Muscle of arm (tissue), 12 donors: ENCODE data around the gene RAB31. TPM values are rescaled to one million over a fixed set of nuclear protein-coding genes. Genes with fewer than 3 reads are reported as not detected.

ENCODE experiments used
- DNase-seq: peaks from one replicate; pipeline ENCODE4 v3.0.0-alpha.2; 2013
- polyA plus RNA-seq, 12 donors: library from polyadenylated mRNA; unstranded; fragments of 120-200 nt; gene quantifications; one replicate each; pipeline ENCODE4 v1.2.1, GENCODE V29; 2013; ENCODE audit not compliant: insufficient read length in 12 of 12

The RAB31 gene
- polyA plus RNA-seq, 12 donors: 20.2 to 50.8 (median 32.8) TPM; not detected in 1

DNA sequence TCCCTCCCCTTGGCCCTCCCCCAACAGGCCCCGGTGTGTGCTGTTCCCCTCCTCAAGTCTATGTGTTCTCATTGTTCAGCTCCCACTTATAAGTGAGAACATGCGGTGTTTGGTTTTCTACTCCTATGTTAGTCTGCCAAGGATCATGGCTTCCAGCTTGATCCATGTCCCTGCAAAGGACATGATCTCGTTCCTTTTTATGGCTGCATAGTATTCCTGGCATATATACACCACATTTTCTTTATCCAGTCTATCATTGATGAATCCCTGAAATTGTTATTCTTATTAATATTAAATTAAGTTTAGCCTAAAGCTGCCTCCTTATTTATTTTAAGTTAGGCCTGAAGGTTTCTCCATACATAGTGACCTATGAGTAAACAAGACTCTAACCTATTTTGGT, 18.8 kb upstream of the RAB31 start:
- DNase-seq: no peak

DNA sequence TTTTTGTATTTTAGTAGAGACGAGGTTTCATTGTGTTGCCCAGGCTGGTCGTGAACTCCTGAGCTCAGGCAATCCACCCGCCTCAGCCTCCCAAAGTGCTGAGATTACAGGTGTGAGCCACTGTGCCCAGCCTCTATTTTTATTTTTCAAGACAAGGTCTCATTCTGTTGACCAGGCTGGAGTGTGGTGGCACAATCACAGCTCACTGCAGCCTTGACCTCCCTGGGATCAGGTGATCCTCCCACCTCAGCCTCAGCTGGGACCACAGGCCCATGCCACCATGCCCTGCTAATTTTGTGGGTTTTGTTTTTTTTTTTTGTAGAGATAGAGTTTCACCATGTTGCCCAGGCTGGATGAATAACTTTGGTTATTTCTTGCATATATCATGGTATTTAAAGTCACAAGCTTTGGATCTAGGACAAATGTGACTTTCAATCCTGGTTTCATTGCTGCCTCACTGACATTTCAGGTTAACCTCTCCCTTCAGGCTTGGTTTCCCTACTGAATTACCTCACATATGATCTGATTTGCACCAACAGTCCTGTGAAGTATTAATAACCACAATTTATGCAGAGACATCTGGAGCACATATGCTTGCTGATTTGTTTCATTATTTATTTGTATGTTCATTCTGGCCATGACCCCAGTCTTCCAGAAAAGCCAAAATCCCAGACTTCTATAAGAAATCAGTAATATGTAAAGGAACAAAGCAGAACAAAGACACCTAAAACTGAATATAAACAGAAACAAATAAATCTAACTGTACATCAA, 17.5 kb upstream of the RAB31 start:
- peak; percentile 67 for DNase-seq

DNA sequence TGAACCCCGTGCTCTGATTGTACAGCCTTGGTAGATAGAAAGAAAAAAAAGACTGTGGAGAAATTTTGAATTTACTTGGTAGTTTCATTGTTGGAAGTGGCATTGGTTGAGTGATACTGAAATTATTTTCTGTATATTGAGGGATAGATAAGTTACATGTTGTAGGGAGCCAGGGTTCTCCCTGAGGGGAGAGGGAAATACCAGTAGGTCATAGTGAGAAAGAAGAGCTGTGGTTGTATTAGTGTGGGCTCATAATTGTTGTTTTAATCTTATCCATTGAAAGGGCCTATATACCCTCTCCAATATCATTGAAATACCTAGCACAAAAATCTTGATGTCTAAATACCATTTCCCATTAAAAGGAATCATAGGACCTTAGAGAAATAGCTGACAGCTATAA, 16.9 kb upstream of the RAB31 start:
- DNase-seq: no peak

DNA sequence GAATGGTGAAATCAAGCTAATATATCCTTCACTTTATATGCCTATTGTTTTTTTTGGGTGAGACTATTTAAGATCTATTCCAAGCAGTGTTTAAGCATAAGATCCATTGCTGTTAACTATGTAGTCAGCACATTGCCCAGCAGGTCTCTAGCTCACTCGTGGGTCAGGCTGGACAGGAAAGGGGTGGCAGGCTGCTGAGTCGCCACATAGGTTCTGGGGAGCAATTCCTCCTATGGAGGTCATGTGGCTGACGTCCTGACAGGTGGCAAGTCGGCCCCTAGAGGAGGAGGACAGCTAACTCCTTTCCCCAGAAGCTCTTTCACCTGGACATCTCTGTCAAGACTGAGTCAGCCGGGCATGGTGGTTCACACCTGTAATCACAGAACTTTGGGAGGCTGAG, 13.9 kb upstream of the RAB31 start:
- DNase-seq: no peak

DNA sequence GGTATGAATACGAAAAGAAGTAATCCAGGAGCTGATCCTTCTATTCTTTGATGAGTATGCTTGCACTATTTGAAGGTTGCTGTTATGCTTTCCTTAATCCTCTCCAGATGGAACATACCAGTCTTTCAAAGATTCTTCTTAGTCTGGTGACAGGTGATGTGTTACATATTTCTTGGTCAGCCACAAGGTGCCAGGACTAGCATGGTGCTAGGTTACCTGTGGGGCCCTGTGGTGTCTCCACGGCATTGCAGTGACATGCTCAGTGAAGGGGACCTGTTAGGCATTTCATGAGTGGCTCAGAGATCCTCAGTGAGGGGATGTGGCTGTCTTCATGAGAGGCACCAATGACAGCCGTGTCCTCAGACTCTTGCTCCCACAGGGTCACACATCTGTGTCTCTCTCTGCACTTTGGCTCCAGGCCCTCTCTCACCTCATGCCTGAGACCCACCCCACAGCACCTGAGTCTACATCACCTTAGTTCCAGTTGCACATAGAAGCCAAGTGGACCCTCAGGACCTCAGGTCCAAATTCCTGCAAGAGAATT, 13.1 kb upstream of the RAB31 start:
- no peak for DNase-seq

DNA sequence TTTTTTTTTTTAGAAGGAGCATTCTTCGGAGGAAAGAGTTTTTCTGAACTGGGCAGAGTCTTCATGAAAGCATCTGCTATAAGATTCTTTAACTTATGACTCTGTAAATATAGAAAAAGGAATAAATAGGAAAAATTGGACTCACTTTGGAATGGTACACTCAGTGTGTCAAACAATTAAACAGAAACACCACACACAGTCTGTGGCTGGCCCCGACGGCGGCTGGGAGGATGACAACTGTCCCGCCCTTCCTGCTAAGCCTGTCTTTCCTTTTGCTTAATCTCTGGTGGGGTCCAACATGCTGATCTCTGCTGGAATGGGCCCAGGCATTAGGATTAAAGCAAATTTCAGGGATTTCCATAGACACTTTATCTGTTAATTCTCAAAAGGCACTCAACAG, 12.5 kb upstream of the RAB31 start:
- no peak for DNase-seq

DNA sequence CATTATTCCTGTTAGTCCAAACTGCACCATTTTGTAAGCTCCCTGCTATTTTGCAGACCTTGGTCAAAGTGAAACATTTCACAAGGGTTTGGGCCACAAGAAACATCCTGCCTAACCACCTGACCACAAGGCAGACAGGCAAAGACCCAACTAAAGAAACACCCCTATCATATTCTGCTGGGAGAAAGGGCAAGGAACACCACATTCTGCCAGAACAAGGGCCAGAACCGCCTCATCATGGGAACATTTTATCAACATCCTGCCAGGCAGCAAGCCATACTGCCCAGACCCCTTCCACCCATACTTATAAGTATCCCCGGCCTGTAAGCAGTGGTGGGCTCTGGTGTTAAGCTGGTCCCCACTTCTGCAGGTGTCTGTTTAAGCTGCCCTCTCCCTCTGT, 12.0 kb upstream of the RAB31 start:
- DNase-seq: no peak

DNA sequence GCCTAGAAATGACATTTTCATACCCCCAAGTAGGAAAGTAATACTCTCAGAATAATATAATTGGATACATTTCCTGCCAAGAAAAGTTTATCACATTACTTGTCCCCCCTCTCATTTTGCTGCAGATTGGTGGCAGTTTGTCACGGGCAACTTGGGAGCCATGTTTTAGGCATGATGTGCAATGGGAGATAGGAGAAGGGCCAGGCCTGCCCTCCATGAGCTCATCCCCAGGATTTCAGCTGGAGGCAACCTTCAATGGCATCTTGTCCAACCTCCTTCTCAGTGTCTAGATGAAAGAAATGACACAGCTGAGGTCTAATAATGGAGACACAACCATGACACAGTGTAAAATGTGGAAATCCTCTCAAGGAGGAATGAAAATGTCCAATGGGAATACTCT, 11.4 kb upstream of the RAB31 start:
- DNase-seq: no peak

DNA sequence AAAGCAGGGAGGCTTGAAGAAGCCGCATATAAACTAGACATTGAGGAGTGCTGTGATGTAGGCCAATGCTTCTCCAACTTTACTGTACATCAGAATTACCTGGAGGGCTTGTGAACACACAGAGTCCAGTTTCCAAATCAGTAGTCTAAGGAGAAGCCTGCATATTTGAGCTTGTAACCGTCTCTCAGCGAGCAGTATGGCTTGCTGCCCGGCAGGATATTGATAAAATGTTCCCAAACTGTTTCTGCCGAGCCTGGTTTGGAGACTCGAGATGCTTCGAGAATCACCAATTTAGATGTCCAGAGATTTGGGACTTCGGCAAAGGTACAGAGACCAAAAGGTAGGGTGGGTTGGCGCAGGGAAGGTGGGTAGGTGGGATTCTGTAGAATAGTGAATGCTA, 11.0 kb upstream of the RAB31 start:
- no peak for DNase-seq

DNA sequence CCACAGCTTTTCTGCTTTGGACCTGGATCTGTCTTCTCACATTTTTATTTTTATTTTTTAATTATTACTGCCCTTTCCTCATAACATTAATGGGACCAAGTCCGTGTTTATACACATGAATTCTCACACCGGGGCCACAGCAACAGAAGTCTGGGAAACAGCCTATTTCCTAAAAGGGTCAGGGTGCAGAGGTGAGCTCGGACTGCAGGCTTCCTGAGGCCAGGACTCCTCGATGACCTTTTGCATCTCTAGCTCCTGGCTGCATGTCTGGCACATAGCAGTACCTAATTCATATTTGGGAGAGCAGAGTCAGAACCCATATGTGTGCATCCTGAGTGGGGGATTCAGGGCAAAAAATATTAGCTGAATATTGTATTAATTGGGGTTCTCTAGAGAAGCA, 9.6 kb upstream of the RAB31 start:
- no peak for DNase-seq

DNA sequence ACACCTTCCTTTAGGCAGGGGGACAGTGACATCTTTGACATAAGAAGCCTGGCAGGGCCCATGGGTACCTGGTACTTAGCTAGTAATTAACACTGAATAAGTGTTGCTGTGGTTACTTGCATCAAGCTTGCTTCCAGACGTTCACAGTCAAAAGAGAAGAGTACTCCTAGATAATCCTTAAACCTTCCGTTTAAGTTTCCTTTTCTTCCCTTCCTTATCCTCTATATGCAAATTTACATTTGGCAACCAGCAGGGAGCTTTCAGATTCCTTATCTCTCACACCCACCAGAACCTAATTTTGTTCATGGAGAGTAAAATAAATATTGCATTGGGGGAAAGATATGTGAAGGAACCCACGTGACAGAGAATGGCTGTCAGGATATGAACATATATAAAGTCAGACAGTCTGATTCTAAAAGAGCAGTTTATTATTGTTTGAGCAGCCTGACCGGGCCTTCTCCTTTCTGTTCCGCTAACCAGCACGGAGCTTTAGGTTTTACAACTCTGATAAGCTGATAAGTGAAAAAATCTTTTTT, 7.8 kb upstream of the RAB31 start:
- DNase-seq: no peak

DNA sequence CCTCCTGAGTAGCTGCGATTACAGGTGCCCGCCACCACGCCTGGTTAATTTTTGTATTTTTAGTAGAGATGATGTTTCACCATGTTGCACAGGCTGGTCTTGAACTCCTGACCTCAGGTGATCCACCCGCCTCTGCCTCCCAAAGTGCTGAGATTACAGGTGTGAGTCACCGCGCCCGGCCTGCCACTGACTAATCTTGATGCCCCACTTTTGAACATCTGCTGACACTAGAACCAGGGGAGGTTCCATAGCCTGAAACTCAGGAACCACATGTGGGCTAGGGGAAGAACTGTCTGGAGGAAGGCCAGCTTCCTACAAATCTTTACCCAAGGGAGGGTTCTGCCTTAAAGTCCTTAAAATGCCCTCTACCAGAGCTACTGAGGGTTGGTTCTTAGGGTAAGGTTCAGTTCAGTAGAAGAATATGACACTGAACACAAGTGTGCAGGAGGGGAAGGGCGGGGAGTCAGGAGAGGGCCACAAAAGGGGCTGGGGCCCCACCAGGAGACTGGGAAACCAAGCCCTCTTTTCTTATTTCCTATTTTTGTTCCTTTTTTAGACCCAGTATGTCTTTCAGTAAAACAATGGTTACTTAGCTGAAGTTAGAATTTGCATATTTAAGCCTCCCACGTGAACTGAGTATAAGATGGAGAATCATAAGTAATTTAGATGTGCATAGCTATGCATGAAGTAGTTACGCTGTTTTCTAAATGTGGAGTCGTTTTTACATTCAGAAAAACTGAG, 6.3 kb upstream of the RAB31 start:
- DNase-seq: no peak

DNA sequence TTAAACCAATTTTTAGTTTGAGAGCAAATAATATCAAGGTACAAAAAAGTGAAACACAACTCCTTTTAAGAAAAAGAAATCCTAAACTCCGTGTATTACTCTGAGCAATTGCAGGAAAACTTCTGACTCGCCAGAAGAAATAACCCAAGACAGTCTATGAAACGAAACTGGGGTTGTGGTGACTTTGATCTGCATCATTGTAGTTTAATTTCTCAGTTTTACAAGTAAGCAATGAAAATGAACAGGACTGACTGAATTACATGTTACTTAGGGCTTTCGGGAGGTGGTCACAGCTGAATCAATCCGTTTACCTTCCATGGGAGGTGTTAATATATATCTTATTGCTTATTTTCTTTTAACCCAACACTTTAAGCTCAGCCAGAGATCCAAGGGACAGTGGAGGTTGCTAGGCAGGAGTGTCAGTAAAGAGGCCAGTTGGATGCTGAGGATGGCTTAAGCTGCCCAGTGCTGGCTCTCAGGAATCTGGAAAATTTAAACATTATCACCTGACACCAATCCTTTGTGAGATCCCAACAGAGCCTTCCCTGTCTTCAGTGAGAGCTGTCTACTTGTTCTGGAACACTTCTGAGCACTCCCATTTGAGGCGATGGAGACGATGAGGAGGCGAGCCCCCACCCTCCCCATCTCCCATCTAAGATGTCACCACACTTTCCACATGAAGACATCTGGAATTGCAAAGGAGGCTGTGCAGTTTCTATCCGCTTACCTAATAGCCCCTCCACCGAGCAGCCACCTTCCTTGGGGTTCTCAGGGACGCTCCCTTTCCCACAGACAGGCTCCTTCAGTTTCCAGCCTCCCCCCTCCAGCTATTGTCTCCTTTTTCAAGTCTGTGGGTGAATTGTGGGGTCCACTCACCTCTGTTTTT, 3.6 kb upstream of the RAB31 start:
- no peak for DNase-seq

DNA sequence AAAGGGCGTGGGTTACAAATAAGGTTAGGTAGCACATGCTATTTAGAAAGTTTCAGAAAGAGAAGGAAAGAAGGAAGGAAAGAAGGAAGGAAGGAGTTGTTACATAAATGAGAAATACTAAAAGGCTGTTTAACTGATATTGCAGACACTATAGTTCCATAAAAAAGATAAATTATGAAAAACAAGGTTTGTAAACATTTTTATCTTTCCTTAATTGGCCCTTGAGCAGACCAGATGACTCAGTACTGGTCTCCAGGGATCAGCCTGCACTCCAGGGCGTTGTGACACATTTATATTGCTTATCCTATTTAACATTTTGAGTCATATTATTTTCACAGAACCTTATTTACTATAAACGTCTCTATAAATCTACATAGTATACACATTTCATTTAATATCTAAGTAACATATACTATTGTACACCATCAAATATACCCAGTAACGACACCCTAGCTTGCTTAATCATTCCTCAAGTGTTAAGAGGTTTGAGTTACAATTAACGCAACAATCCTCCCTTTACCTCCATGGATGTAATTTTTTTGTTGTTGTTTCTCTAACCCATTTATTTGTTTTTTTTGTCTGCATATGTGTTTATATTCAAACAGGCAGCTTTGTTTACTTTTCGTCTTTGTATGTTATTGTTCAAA, 2.8 kb upstream of the RAB31 start:
- DNase-seq: no peak

DNA sequence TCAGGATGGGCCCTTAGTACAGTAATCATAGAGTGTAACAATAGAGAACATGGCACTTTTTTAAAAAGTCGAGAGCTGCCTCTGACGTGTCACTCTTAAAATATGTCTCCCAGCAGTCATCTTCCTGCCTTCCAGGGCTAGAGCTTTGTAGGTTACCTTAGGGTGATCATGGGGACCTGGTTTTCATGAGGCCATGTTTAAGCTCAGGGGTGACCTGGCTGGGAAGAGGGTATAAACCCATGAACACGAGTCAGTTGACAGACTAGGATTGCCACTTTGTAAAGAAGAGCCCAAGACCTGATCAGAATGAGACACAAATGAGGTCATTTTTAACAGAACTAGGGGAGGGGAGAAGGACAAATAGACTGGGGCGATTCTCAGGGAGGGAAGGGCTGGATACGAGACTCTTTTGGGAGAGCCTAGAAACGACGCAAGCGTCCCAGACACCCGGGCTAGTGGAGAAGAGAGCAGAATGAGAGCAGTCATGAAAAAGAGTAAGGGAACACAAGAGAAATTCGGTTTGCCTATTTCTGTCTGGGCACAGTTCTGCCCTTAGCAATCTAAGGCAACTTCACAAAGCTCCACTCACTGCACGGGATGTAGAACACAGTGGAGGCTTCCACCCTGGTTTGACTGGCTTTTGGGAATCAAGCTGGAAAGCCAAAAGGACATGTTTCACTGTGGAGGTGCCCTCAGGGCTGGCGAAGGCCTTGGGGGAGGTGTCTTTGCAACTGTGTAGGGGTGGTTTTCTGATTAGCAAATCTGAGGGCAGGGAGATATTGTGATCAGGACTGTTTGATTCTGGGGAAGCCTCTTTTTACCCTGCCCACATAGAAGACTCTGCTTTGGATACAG, 1.8 kb upstream of the RAB31 start:
- DNase-seq: no peak

DNA sequence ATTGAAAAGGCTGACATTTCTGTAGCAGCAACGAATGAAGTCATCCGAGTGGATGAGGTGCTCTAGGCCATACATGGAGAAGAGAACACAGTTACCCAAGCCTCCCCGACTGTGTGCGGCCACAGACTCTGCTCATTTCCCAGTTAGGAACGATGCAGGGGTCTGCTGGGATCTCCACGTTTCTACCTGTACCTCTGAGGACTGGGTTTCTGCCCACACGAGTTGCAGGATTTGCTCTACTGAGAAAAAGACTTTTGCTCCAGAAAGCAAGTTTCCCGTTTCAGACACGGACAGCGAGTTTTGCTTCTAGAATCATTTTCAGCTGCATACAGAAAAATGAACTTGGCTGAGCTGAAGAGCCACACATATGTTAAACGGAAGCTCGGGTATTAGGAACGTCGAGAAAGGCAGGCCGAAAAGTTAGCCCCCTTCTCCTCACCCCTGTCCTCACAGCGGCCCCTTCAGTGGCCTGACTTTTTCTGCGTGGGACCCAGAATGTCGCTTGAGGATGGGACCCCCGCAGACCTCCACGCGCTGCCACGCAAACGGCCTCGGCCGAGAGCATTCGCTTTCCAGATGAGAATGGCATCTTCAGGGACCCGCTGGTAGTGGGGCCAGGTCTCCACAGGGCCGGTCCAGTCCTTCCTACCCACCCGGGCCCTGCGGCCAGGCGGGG, 582 bp upstream of the RAB31 start:
- peak; percentile 59 for DNase-seq

DNA sequence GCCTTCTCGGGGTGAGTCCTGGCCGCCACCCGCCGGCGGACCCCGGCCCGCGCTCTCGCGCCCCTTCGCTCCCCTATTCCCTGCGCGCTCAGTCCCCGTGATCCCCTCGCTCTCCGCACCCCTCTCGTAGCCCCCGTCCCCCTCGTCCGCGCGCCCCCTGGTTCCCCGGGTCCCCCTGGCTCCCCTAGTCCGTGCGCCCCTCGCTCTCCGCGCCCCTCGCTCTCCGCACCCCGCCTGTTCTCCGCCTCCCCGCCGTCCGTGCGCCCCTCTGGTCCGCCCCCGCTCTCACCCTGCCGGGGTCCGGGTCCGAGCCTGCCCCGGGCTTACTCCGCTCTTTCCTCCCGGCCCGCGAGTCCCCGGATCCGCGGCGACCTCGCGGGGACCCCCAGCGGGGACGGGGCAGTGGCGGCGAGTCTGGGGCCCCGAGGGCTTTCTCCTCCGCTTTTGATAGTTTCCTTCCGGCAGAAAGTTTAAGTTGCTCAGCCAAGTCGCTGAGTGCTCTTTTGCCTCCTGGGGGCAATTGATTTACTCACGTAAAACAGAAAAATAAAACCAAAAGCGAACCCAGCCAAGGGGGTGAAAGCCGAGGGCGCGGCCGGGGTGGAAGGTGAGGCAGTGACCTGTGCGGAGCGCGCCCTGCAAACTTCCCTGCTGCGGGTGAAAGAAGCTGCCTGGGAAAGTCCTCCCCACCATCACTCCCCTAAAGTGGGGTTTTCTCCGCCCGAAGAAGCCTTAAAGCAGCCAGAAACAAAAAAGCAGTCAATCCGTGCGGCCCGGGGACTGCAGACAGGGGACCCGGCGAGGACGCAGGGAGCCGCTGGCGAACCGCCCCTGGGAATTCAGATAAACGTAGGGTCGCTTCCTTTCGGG, 568 bp downstream of the RAB31 start:
- no peak for DNase-seq

DNA sequence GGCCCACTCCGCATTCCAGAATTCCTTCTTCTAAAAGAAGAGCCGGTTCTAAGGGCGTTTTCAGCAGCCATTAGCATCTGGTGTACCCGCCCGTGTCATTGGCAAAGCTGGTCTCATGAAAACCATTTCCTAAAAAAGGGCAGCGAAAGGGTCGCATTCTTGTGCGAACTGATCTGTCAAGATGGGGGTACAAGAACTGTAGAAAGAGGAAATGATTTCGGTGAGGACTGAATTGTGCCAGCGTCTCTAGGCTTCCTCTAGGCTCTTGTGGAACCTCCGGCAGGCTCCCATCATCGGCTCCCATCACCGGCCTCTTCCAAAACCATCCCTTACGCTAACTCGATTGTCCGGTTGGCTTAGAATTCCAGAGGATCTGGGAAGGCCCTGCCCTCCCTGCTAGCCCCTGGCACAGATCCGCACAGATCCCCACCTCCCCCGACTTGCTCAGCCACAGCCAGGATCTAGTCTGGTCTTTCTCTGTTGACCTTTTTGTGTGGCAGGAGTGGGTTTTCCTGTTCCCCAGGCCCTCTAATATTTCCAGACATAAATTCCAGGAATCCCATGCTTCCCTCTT, 1.3 kb downstream of the RAB31 start:
- no peak for DNase-seq
